HepG2 (cell line): ENCODE measurements around the gene SLC16A3. TPM values are rescaled to one million over a fixed set of nuclear protein-coding genes. Genes with fewer than 3 reads are reported as not detected.

Experiments used
- KLF11 ChIP-seq: IDR thresholded peaks from 2 replicates; pipeline ENCODE4 v1.6.1; 2016; ENCODE audit warnings: missing compliant biosample characterization
- POLR2G ChIP-seq: fragments of 200-400 bp; formaldehyde crosslinking; IDR thresholded peaks from 2 replicates; pipeline ENCODE4 v1.6.1; 2018; ENCODE audit warnings: mild to moderate bottlenecking, low read depth, low read length, moderate library complexity
- RXRA ChIP-seq: sonication (generic); formaldehyde crosslinking; IDR thresholded peaks from 2 replicates; pipeline ENCODE4 v1.5.1; 2020; ENCODE audit warnings: missing genetic modification reagents
- SCMH1 ChIP-seq: sonication (generic); formaldehyde crosslinking; IDR thresholded peaks from 2 replicates; pipeline ENCODE4 v1.9.0; 2021; ENCODE audit warnings: missing genetic modification reagents, mild to moderate bottlenecking, borderline replicate concordance
- SRF ChIP-seq: IDR thresholded peaks from 2 replicates; pipeline ENCODE4 v1.6.1; 2011; ENCODE audit warnings: mild to moderate bottlenecking, low read depth, low read length, moderate library complexity
- TOPORS ChIP-seq: sonication (generic); formaldehyde crosslinking; IDR thresholded peaks from 2 replicates; pipeline ENCODE4 v1.8.0; 2023; ENCODE audit warnings: mild to moderate bottlenecking, missing genetic modification reagents
- XRCC5 ChIP-seq: fragments of 200-400 bp; formaldehyde crosslinking; optimal IDR thresholded peaks from 2 replicates; pipeline ENCODE3; 2017; ENCODE audit warnings: mild to moderate bottlenecking, low read length
- ZC3H13 ChIP-seq: sonication (generic); formaldehyde crosslinking; IDR thresholded peaks from 2 replicates; pipeline ENCODE4 v1.8.1; 2023; ENCODE audit warnings: mild to moderate bottlenecking, missing genetic modification reagents, moderate library complexity
- ZNF101 ChIP-seq: sonication (generic); formaldehyde crosslinking; IDR thresholded peaks from 2 replicates; pipeline ENCODE4 v1.4.0; 2020; ENCODE audit warnings: mild to moderate bottlenecking, low read depth, missing genetic modification reagents, borderline replicate concordance
- ZNF354B ChIP-seq: sonication (generic); formaldehyde crosslinking; IDR thresholded peaks from 2 replicates; pipeline ENCODE4 v1.8.0; 2022; ENCODE audit warnings: mild to moderate bottlenecking, missing genetic modification reagents
- ZNF660 ChIP-seq: sonication (generic); formaldehyde crosslinking; IDR thresholded peaks from 2 replicates; pipeline ENCODE4 v1.5.1; 2020; ENCODE audit warnings: mild to moderate bottlenecking, low read depth, missing genetic modification reagents, borderline replicate concordance
- ZNF713 ChIP-seq: sonication (generic); formaldehyde crosslinking; IDR thresholded peaks from 2 replicates; pipeline ENCODE4 v1.4.0; 2020; ENCODE audit warnings: mild to moderate bottlenecking, missing genetic modification reagents
- ZNF746 ChIP-seq: sonication (generic); formaldehyde crosslinking; IDR thresholded peaks from 2 replicates; pipeline ENCODE4 v1.8.0; 2022; ENCODE audit warnings: mild to moderate bottlenecking, missing genetic modification reagents
- polyA plus RNA-seq, 8 experiments: library from polyadenylated mRNA; depleted of rRNA in 3 of 8; stranded (reverse) in 7 of 8; unstranded in 1 of 8; fragments of >200 nt; fragmentation: Illumina TruSeq in 4 of 8; extraction: Trizol in 4 of 8; gene quantifications; 2 replicates each; pipeline versions ENCODE4 v1.2.1 to v1.2.3, GENCODE V29; 2011 to 2016; ENCODE audit warnings: low read depth in 4 of 8, missing spikeins in 1 of 8, mixed read lengths in 1 of 8; ENCODE audit not compliant: insufficient read depth in 1 of 8
- total RNA-seq, 5 experiments: library from RNA; depleted of rRNA; stranded (reverse); fragments of >200 nt; fragmentation: Illumina TruSeq; extraction: Trizol; gene quantifications; 2 replicates each; pipeline ENCODE4 v1.2.3, GENCODE V29; 2016; ENCODE audit warnings: low read depth in 1 of 5
- TF ChIP-seq, protein P1 (sequence below): IDR thresholded peaks from 2 replicates; pipeline ENCODE4 v1.6.1; 2016; ENCODE audit warnings: mild to moderate bottlenecking
- TF ChIP-seq, protein P2 (sequence below): sonication (generic); formaldehyde crosslinking; IDR thresholded peaks from 2 replicates; pipeline ENCODE4 v1.9.0; 2021; ENCODE audit warnings: missing genetic modification reagents, borderline replicate concordance
- TF ChIP-seq, protein P3 (sequence below): sonication (generic); formaldehyde crosslinking; IDR thresholded peaks from 2 replicates; pipeline ENCODE4 v1.5.0; 2020; ENCODE audit warnings: mild to moderate bottlenecking, missing genetic modification reagents
- TF ChIP-seq, protein P4 (sequence below): sonication (generic); formaldehyde crosslinking; IDR thresholded peaks from 2 replicates; pipeline ENCODE4 v1.4.0; 2020; ENCODE audit warnings: missing genetic modification reagents

SLC16A3 gene
- total and polyA plus RNA-seq, 2 of the 13 experiments (the other 11 are each of a cell fraction or from before 2014, with no cell fraction given), result 242 to 349 TPM

DNA sequence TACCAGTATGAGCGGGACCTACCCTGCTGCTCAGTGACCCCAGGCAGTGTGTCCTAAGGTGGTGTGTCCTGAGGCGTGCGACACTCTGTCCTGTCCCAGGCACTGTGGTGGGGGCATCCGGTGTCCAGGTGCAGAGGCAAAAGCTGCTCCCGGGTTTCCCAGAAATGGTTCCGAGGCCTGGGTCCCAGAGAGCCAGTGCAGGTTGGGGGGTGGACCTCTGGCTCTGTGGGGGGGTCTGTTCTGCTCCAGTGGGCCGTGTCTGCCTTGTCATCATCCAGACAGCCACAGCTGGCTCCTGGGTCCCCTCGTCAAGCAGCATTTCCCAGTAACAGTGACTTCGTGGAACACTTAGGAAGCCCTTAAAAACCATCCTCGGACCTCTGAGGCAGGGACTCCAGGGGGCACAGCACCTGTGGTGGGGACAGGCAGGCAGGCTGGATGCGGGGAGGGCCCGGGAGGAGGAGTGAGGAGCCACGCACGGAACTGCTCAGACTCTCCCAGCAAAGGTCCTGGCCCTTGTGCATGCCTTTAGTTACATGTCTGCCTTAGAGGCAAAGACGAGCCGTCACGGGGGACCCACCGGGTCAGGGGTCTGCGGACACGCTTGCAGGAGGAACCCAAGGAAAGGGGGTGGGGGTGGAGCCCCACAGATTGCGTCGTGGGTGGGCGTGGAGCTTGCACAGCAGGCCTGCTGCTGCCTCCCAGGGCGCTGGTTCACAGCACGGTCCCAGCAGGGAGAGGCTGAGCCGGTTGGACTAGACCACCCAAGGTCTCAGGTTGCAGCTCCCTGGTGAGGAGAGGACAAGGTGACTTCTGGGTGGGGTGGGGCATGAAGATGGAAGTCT lies 5.6 kb downstream of the SLC16A3 start (continued):
- TF ChIP-seq TOPORS (no peak), ZC3H13 (CRISPR knock-in tag) (0 out of 2 replicates have a peak, but pooled peaks have one; percentile 17), ZNF354B (CRISPR knock-in tag) (no peak), ZNF746 (CRISPR knock-in tag) (no peak), ZNF101 (CRISPR knock-in tag) (no peak), SCMH1 (no peak), RXRA (CRISPR knock-in tag) (no peak), ZNF660 (0 out of 2 replicates have a peak, but pooled peaks have one; percentile 4), XRCC5 (no peak), ZNF713 (CRISPR knock-in tag) (no peak), SRF (no peak), KLF11 (CRISPR knock-in tag) (no peak), POLR2G (peak; percentile 55; the same call in 1 of the 2 replicates)
- TF ChIP-seq, protein P1, sequence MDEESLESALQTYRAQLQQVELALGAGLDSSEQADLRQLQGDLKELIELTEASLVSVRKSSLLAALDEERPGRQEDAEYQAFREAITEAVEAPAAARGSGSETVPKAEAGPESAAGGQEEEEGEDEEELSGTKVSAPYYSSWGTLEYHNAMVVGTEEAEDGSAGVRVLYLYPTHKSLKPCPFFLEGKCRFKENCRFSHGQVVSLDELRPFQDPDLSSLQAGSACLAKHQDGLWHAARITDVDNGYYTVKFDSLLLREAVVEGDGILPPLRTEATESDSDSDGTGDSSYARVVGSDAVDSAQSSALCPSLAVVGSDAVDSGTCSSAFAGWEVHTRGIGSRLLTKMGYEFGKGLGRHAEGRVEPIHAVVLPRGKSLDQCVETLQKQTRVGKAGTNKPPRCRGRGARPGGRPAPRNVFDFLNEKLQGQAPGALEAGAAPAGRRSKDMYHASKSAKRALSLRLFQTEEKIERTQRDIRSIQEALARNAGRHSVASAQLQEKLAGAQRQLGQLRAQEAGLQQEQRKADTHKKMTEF (CRISPR knock-in tag), result no peak
- TF ChIP-seq, protein P2, sequence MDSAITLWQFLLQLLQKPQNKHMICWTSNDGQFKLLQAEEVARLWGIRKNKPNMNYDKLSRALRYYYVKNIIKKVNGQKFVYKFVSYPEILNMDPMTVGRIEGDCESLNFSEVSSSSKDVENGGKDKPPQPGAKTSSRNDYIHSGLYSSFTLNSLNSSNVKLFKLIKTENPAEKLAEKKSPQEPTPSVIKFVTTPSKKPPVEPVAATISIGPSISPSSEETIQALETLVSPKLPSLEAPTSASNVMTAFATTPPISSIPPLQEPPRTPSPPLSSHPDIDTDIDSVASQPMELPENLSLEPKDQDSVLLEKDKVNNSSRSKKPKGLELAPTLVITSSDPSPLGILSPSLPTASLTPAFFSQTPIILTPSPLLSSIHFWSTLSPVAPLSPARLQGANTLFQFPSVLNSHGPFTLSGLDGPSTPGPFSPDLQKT (CRISPR knock-in tag), result no peak
- TF ChIP-seq, protein P3, sequence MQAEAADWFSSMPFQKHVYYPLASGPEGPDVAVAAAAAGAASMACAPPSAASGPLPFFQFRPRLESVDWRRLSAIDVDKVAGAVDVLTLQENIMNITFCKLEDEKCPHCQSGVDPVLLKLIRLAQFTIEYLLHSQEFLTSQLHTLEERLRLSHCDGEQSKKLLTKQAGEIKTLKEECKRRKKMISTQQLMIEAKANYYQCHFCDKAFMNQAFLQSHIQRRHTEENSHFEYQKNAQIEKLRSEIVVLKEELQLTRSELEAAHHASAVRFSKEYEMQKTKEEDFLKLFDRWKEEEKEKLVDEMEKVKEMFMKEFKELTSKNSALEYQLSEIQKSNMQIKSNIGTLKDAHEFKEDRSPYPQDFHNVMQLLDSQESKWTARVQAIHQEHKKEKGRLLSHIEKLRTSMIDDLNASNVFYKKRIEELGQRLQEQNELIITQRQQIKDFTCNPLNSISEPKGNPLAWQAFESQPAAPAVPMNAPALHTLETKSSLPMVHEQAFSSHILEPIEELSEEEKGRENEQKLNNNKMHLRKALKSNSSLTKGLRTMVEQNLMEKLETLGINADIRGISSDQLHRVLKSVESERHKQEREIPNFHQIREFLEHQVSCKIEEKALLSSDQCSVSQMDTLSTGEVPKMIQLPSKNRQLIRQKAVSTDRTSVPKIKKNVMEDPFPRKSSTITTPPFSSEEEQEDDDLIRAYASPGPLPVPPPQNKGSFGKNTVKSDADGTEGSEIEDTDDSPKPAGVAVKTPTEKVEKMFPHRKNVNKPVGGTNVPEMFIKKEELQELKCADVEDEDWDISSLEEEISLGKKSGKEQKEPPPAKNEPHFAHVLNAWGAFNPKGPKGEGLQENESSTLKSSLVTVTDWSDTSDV (CRISPR knock-in tag), result 0 out of 2 replicates have a peak, but pooled peaks have one; percentile 46
- TF ChIP-seq, protein P4, sequence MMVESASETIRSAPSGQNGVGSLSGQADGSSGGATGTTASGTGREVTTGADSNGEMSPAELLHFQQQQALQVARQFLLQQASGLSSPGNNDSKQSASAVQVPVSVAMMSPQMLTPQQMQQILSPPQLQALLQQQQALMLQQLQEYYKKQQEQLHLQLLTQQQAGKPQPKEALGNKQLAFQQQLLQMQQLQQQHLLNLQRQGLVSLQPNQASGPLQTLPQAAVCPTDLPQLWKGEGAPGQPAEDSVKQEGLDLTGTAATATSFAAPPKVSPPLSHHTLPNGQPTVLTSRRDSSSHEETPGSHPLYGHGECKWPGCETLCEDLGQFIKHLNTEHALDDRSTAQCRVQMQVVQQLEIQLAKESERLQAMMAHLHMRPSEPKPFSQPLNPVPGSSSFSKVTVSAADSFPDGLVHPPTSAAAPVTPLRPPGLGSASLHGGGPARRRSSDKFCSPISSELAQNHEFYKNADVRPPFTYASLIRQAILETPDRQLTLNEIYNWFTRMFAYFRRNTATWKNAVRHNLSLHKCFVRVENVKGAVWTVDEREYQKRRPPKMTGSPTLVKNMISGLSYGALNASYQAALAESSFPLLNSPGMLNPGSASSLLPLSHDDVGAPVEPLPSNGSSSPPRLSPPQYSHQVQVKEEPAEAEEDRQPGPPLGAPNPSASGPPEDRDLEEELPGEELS (CRISPR knock-in tag), result no peak
